Left ventricle myocardium inferior (tissue), 1 donor: ENCODE measurements around the gene USP54. TPM values are rescaled to one million over a fixed set of nuclear protein-coding genes. Genes with fewer than 3 reads are reported as not detected.
A peak's percentile ranks its signal among the peaks of the same experiment; 100 is the strongest.
"Not testable (repeated sequence)": the region's sequence is repeated elsewhere in the genome, so short reads cannot be mapped to it uniquely, and the experiment has no call there.

Experiments used
- DNase-seq: peaks from one replicate; pipeline ENCODE4 v3.0.0-alpha.2; 2020
- H3K27ac ChIP-seq: fragments of 200-600 bp; replicated peaks from 2 replicates; pipeline ENCODE4 v1.8.0; 2021
- H3K27me3 ChIP-seq: fragments of 200-600 bp; 2 replicates; pipeline ENCODE4 v1.8.0; 2021; ENCODE audit warnings: low read depth
- H3K36me3 ChIP-seq: fragments of 200-600 bp; 2 replicates; pipeline ENCODE4 v1.8.0; 2021
- H3K4me1 ChIP-seq: fragments of 200-600 bp; 2 replicates; pipeline ENCODE4 v1.8.0; 2021
- H3K4me3 ChIP-seq: fragments of 200-600 bp; 2 replicates; pipeline ENCODE4 v1.8.0; 2021; ENCODE audit warnings: mild to moderate bottlenecking, moderate library complexity
- H3K9me3 ChIP-seq: fragments of 200-600 bp; replicated peaks from 2 replicates; pipeline ENCODE4 v1.8.0; 2021
- CTCF ChIP-seq: fragments of 200-600 bp; IDR thresholded peaks from 2 replicates; pipeline ENCODE4 v1.8.0; 2021; ENCODE audit warnings: antibody characterized with exemption, mild to moderate bottlenecking, borderline replicate concordance
- intact Hi-C: fragments of 100-400 bp; cut with micrococcal nuclease; formaldehyde crosslinking; loops from one replicate; pipeline ENCODE4 v1.11.0; 2022
- total RNA-seq: library from RNA; stranded (reverse); fragmentation: NEBNext Ultra II Directional; extraction: Animal tissue kit (Norgen Biotek cat#: 25700); gene quantifications from one replicate; pipeline ENCODE4 v1.2.1, GENCODE V29; 2021
- donor health status: DM: no; HTN: yes; CAD: no; lungs with severe emphysema.

Gene USP54
- total RNA-seq, 1 donor from 2014 or later, result 19.6 TPM

GRCh38 chr10:73628405-73628804 lies 37.3 kb upstream of the USP54 start:
- no peaks in the 10 kb centered on the region for H3K9me3 ChIP-seq
- no peaks in the 10 kb centered on the region for H3K27me3 ChIP-seq
- no peak overlapping the region for H3K4me3 ChIP-seq
- H3K27ac ChIP-seq, result no peak overlapping the region
- TF ChIP-seq CTCF, result no peak
- DNase-seq, result no peak
- no peaks in the 10 kb centered on the region for H3K36me3 ChIP-seq
- intact Hi-C loops, result no loop called here
- peaks cover 21% of the 10 kb centered on the region for H3K4me1 ChIP-seq

- no peak overlapping the region for H3K27ac ChIP-seq
- TF ChIP-seq CTCF, result no peak
- intact Hi-C loops, result no loop called here
Measured at GRCh38 chr10:73627300-73627699, 36.2 kb upstream of the USP54 start.

GRCh38 chr10:73625884-73626752 lies 35.0 kb upstream of the USP54 start:
- Histone ChIP-seq H3K27ac (peak overlapping the region; percentile 77), H3K27me3 (no peaks in the 10 kb centered on the region), H3K36me3 (no peaks in the 10 kb centered on the region), H3K9me3 (no peaks in the 10 kb centered on the region), H3K4me1 (peaks cover 21% of the 10 kb centered on the region), H3K4me3 (peak overlapping the region; percentile 95)
- TF ChIP-seq CTCF, result no peak
- peak; percentile 91 for DNase-seq
- intact Hi-C loops, result no loop called here

More at GRCh38 chr10:73627300-73627699, 36.2 kb upstream of the USP54 start:
- Histone ChIP-seq H3K4me1 (peaks cover 21% of the 10 kb centered on the region), H3K4me3 (no peak overlapping the region), H3K36me3 (no peaks in the 10 kb centered on the region), H3K9me3 (no peaks in the 10 kb centered on the region), H3K27me3 (no peaks in the 10 kb centered on the region)
- no peak for DNase-seq

GRCh38 chr10:73625004-73625883 lies 34.1 kb upstream of the USP54 start:
- Histone ChIP-seq H3K4me3 (peak overlapping the region; percentile 95), H3K4me1 (peaks cover 21% of the 10 kb centered on the region), H3K36me3 (no peaks in the 10 kb centered on the region), H3K27me3 (no peaks in the 10 kb centered on the region), H3K27ac (peak overlapping the region; percentile 77), H3K9me3 (no peaks in the 10 kb centered on the region)
- TF ChIP-seq CTCF, result no peak
- DNase-seq, result peak; percentile 30
- intact Hi-C loops, result no loop called here

GRCh38 chr10:73623056-73623455 lies 31.9 kb upstream of the USP54 start:
- peaks cover 21% of the 10 kb centered on the region for H3K4me1 ChIP-seq
- no peaks in the 10 kb centered on the region for H3K36me3 ChIP-seq
- no peaks in the 10 kb centered on the region for H3K27me3 ChIP-seq
- intact Hi-C loops, result no loop called here
- TF ChIP-seq CTCF, result no peak
- H3K4me3 ChIP-seq, result no peak overlapping the region
- H3K27ac ChIP-seq, result no peak overlapping the region
- H3K9me3 ChIP-seq, result no peaks in the 10 kb centered on the region
- DNase-seq, result no peak

- H3K27me3 ChIP-seq, H3K27ac ChIP-seq, H3K36me3 ChIP-seq, H3K9me3 ChIP-seq, intact Hi-C loops, DNase-seq, H3K4me3 ChIP-seq: not testable (repeated sequence)
- H3K4me1 ChIP-seq, result peaks cover 14% of the 10 kb centered on the region
Measured at GRCh38 chr10:73620974-73621373, 29.8 kb upstream of the USP54 start.

GRCh38 chr10:73617143-73617542 lies 26.0 kb upstream of the USP54 start:
- H3K4me3 ChIP-seq, H3K4me1 ChIP-seq, H3K36me3 ChIP-seq, H3K9me3 ChIP-seq, H3K27me3 ChIP-seq, intact Hi-C loops, DNase-seq, H3K27ac ChIP-seq: not testable (repeated sequence)
